Measurements from ENCODE around the gene PPP1CB.
"Not testable (repeated sequence)": the region's sequence is repeated elsewhere in the genome, so short reads cannot be mapped to it uniquely, and the experiment has no call there.

Gene PPP1CB

DNA sequence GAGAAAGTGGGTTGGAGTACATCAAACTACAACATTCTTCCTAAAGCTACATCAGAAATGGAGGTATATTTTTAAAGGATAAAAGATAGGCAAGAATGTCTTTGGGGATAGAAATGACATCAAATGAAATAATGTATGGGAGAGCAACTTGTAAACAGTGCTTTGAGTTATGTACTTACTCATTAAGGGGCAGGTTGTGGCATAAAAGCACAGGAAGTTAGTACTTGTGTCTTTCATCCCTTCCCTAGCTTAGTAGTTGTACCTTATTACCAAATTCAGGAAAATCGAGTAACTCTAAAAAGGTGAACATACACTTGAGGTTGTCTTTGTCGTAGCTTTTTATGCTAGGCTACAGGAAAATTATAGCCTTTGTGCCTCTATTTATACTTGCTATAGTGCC lies 28.9 kb downstream of the PPP1CB start:
- no peak for DNase-seq

DNA sequence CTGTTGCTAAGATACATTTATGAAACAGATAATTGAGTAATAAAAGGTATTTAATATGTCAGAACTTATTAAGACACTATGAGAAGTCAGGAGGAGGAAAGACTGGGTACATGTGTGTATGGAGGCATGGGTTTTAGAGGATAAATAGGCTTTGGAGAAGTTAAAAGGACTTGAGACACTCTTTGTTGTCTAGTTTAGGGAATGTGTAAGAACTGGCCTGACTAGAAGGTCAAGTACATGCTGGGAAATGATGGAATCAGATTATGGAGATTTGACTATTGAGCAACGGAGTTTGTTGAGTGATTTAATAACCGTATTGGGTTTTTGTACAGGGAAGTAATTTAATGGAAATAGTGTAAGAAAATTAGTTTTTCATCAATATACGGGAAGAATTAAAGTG lies 30.8 kb downstream of the PPP1CB start:
- DNase-seq: no peak

DNA sequence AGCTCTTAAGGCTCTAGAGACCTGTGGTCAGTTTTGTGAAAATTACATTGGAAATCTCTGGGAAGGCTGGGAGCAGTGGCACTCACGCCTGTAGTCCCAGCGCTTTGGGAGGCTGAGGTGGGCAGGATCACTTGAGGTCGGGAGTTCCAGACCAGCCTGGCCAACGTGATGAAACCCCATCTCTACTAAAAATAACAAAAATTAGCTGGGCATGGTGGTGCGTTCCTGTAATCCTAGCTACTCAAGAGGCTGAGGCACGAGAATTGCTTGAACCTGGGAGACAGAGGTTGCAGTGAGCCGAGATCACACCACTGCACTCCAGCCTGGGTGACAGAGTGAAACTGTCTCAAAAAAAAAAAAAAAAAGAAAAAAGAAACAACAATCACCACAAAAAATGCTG lies 32.9 kb downstream of the PPP1CB start:
- DNase-seq: not testable (repeated sequence)

DNA sequence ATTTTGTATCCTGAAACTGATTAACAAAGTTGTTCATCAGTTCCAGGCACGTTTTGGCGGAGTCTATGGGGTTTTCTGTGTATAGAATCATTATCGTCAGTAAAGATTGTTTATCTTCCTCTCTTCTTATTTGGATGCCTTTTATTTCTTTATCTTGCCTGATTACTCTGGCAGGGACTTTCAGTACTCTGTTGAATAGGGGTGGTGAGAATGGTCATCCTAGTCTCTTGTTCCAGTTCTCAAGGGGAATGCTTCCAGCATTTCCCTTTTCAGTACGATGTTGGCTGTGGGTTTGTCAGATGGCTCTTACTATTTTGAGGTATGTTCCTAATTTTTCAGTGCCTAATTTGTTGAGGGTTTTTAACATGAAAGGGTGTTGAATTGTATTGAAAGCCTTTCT lies 45.0 kb downstream of the PPP1CB start:
- no peak for DNase-seq

DNA sequence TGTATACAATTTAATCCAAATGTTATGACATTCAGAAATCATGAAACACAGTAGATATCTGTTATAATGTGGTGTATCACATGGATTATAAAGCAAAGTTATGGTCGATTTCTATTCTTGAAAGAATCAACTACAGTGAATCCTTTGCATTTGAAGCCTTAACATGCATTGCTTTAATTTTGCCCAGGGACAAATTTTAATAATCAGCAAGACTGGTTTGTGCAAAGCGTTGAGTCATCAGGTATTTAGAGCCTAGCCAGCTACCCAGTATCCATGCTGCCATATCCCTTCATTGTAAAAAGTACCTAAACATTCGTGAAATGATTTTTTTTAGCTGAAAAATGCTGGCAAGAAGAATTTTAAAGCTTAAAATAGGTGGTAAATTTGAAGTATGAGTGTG lies 50.1 kb downstream of the PPP1CB start:
- DNase-seq: no peak

DNA sequence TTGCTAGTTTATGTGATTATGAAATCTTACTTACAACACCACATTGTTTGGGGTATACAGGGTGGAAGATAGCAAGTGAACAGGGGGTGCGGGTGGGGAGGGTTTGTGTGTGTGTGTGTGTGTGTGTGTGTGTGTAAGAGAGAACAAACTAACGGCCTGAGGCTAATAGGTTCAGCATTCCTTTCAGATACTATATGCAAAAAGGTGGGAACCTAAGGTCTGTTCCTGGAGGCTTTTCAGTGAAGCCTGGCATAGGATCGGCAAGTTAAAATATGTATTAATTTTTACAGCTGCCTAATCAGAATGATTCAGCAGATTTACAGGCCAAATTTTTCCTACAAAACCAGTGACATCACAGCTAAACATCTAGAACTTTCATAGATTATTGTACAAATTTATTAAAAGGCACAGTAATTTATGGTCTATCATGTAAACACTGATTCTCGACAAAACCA lies 51.4 kb downstream of the PPP1CB start:
- no peak for DNase-seq

DNA sequence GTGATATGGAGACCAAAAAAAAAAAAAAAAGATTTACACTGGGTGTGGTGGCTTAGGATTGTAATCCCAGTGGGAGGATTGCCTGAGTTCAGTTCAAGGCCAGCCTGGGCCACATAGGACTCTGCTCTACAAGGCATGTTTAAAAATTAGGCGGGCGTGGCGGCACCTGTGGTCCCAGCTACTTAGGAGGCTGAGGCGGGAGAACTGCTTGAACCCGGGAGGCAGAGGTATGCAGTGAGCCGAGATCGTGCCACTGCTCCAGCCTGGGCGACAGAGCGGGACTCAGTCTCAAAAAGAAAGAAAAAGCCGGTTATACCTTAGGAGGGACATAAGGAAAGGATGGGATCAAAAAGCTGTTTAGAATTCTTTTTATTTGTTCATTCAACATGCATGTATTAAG lies 58.3 kb downstream of the PPP1CB start:
- no peak for DNase-seq

DNA sequence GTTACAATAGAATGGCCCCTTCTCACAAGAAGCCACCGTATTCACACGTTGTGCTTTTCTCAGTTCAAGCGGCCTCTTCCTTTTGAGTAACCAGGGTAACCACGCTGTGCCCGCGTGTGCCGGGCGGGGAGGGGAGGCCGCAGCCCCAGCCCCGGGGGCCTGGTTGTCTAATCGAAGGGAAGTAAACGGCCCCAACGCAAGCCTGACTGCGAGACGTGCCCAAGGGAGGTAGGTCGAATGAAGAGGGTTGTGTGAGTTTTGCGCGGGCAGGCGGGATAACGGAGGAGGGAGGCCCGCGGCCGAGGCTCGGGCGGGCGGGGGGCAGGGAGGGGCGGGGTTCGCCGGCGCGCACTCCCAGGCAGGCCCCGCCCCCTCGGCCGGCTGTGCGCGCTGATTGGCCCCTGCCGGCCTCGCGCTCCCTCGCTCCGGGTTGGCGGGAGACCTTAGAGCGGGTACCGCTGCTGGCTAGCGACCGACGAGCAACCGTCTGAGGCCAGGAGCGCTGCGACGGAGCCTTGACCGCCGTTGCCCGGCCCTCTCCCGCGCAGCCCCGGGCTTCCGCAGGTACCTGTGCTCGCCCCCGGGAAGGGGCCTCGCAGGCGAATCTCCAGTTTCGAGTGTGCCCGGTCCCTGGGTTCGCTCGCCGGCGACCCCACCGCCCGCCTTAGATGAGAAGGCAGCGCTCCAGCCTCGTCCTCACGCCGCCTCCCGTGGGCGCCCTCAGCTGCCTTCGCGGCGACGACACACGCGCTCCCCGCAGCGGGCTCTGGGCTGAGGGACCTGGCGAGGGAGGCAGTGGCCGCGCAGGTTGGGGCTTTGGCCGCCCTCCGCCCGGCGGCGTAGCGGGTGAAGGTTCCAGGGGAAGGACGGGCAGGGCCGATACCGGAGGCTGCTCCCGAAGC lies 59.0 kb downstream of the PPP1CB start, which contains the start of gene SPDYA:
SPDYA (plus strand) TSS at position 451 of the 902 bp plus-strand sequence. CDS start 5,181 bp downstream, outside the sequence.
- DNase-seq: peak; percentile 81

DNA sequence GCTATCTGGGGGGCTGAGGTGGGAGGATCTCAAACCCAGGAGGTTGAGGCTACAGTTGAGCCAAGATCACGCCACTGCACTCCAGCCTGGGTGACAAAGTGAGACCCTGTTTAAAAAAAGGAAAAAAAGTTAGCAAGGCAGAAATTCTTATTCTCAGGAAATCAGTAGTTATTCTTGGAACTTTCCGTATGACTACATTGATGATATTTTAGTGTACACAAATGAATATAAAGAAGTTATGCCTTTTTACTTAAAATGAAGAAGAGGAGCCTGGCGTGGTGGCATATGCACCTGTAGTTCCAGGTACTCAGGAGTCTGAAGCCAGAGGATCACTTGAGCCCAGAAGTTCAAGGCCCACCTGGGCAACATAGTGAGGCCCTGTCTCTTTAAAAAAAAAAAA lies 66.4 kb downstream of the PPP1CB start:
- no peak for DNase-seq

DNA sequence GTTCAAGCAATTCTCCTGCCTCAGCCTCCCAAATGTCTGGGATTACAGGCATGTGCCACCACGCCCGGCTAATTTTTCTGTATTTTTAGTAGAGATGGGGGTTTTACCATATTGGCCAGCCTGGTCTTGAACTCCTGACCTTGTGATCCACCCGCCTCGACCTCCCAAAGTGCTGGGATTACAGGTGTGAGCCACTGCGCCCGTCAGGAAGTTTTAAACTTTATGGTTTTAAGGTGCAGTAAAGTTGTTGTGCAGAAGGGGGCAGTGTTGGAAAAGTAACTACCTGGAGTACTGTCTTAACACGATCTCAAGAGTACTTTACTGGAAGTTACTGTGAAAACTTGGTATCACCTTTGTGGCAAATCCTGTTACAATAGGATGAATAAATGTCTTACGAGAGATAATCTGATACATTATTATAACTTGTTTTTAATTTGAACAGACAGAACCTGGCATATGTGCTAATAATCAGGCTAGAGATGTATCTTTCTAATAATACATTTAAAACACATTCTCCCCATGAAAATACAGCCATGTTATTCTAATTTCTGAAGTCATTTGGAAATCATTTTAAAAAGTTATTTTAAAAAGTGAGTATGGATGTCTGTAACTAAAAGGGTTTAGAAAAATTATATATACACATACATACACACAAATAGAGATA lies 69.8 kb downstream of the PPP1CB start:
- DNase-seq: peak; percentile 45

DNA sequence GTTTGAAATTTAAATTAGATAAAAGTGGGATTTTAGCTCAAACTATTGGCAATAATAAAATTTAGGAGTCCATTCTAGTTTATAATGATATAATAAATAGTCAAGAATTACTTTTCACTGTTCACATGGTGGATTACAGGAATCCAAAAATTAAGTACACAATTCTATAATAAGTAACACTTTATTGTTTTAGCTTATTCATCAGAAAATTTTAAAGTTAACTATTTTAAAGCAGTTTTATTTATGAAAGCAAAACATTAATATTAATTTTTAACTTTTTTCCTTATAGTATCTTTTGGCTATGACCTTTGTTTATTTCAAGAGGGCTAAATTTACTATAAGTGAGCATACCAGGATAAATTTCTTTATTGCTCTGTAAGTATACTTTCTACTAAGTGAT lies 70.4 kb downstream of the PPP1CB start:
- no peak for DNase-seq

DNA sequence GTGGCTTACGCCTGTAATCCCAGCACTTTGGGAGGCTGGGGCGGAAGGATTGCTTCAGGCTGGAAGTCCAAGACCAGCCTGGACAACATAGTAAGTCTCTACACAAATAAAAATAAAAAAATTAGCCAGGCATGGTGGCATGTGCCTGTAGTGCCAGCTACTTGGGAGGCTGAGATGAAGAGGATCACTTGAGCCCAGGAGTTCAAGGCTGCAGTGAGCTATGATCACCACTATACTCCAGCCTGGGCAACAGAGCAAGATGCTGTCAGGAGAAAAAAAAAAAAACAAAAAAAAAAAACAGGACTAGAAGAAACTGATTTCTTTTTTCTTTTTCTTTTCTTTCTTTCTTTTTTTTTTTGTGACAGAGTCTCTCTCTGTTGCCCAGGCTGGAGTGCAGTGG lies 72.6 kb downstream of the PPP1CB start:
- no peak for DNase-seq

DNA sequence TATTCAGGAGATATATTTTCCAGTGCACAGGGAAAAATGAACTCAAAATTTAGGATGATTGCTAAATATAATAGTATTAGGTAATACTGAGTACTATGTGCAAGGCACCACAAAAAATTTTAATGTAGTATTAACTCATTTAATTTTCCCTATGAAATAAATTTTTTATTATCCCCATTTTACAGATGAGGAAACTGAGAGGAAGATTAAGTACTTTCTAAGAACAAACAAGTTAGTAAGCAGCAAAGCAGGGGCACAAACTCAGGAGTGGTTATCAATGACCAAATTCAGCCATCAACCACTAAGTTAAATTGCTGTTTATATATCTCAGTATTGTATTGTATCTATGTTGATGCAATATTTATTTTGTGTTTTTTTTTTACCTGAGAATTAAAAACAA lies 73.2 kb downstream of the PPP1CB start:
- DNase-seq: no peak

DNA sequence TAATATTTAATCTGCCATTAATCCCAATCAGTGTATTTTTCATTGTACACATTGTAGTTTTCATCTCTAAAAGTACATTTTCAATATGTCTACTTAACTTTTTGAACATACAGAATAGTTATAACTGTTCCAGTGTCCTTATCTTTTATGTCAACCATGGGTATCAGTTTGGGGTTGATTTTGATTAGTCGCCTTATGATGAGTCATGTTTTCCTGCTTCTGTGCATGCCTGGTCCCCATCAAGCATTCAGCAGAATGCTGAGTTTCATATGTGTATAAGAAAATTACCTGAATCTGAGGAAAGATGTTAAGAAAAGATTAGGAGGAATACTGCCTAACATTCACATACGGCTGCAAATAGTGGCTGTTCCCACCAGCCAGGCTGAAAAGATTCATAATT lies 76.8 kb downstream of the PPP1CB start:
- DNase-seq: no peak

DNA sequence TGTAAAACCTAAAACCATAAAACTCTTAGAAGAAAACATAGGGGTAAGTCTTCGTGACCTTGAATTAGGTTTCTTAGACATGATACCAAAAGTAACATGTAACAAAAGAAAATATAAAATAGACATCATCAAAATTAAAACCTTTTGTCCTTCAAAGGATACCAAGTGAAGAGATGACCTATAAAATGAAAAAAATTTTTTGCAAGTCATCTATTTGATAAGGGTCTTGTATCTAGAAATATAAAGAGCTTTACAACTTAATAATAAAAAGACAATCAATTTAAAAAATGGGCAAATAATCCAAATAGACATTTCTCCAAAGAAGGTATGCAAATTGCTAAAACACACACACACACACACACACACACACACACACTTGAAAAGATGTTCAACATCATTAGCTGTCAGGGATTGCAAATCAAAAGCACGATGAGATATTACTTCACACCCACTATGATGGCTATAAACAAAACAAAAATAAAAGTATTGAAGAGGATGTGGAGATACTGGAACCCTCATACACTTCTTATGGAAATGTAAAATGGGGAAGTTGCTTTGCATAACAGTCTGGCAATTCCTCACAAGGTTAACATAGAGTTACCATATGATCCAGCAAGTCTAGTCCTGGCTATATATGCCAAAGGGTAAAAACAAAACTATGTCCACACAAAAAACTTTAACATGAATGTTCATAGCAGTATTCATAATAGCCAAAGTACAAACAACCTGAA lies 82.3 kb downstream of the PPP1CB start:
- no peak for DNase-seq

DNA sequence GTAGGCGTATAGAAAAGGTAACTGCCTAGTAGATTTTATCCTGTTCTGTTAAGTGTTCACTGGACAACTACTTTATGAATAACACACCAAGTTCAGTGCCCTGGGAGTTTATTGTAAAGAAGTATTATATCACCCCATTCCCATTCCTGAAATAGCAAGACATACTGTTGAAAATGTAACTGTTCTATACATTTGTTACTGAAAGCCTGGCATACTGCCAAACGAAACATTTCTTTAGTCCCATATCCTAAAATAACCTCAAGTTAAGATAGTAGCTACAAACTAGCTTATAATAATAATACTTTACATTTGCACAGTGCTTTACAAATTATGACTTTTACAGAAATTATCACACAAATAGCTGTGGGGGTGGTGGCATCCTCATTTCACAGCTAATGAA lies 84.2 kb downstream of the PPP1CB start:
- no peak for DNase-seq

DNA sequence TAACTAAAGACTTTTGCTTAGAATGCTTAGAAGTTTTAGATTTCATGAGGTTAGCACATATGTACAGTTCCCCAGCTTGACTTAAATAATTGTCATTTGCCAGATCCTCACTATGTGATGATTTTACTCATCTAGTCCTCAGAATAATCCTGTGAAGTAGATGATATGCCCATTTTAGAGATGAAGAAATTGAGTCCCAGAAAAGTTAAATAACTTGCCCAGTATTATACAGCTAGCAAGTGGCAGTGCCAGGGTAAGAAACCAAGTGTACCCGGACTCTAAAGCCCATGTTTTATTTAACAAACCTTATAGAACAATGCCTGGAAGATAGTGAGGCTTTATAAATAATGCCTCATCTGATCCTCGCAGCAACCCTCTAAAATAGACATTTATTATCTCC lies 87.3 kb downstream of the PPP1CB start:
- DNase-seq: no peak

DNA sequence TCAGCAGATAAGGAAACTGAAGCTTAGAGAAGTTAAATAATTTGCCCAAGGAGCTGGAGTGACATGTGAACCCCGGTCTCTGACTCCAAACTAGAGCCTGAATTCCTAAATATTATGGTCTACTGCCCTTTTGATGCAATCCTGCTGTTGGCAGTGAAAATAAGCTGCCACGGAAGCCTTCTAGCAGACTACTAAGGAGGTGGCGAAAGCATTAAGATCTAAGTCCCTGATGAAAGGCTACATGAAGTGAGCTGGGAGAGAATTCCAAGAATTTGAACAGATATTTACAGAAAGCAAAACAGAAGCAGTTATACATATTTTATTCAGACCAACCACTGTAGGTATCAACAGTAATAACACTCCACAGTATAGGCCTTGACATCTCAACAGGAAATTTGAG lies 90.4 kb downstream of the PPP1CB start:
- no peak for DNase-seq
